ENCODE data around the gene SERINC1. TPM values are rescaled to one million over a fixed set of nuclear protein-coding genes. Genes with fewer than 3 reads are reported as not detected.

Gene SERINC1
- total and polyA plus RNA-seq, 4 experiments from 2014 or later, result 142 to 197 (median 144) TPM

GRCh38 chr6:122491919-122492555 lies 20.4 kb upstream of the SERINC1 start:
- H3K4me3 ChIP-seq (ENCODE audit: low read length in 2 of 2), result no peak overlapping the region
- peaks cover 0 to 6% (median 3%) of the 10 kb centered on the region in 4 donors for H3K4me1 Mint-ChIP-seq

DNA sequence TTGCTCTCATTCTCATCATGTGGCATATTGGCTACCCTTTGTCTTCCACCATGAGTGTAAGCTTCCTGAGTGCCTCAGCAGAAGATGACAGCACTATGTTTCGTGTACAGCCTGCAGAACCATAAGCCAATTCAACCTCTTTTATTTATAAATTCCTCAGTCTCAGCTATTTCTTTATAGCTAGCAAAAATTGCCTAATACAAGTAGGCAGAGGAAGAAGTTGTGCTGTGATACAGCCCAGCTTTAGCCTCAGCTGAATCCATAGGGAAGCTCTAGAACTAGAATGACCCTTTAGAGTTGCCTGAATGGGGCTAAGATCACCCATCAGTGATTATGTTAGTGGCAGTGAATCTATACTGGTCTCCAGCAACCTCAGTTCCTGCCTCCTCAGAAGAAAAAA lies 19.0 kb upstream of the SERINC1 start:
- Histone ChIP-seq H3K27me3 (ENCODE audit: insufficient read depth, low read length) (no peaks in the 10 kb centered on the region), H3K27ac (ENCODE audit: low read depth, low read length) (no peak overlapping the region), H3K9me3 (ENCODE audit: control insufficient read depth in 1 of 2, low read length in 2 of 2) (no peaks in the 10 kb centered on the region), H3K4me3 (ENCODE audit: low read length in 2 of 2) (no peak overlapping the region), H3K36me3 (ENCODE audit: insufficient read depth, low read length) (no peaks in the 10 kb centered on the region), H3K4me1 (ENCODE audit: insufficient read depth, low read length) (no peaks in the 10 kb centered on the region)
- H3K4me3 Mint-ChIP-seq, result no peak overlapping the region
- H3K27ac Mint-ChIP-seq, result no peak overlapping the region
- no peak for DNase-seq
- ChIA-PET POLR2A (ENCODE audit: partially characterized antibody) (interaction anchor here (1.3 kb wide), 1 partner anchor 19 kb away, joined by 3 read pairs; the partner anchor contains the start of gene SERINC1), CTCF (ENCODE audit: partially characterized antibody) (interaction anchor here (0.9 to 6.4 kb wide), 9 partner anchors 12 to 348 kb away, joined by 3 to 117 read pairs (median 6); no protein-coding TSS in a partner anchor)
- H3K9me3 Mint-ChIP-seq, result peaks cover 0 to 4% (median 0%) of the 10 kb centered on the region in 8 donors
- intact Hi-C loops (cut with micrococcal nuclease), result no loop called here
- no peaks in the 10 kb centered on the region for H3K36me3 Mint-ChIP-seq
- H3K4me1 Mint-ChIP-seq, result peaks cover 0 to 4% (median 3%) of the 10 kb centered on the region in 4 donors
- H3K27me3 Mint-ChIP-seq, result peaks cover 1 to 2% of the 10 kb centered on the region in 2 donors

More at GRCh38 chr6:122491919-122492555, 20.4 kb upstream of the SERINC1 start:
- peaks cover 2% of the 10 kb centered on the region in 2 donors for H3K27me3 Mint-ChIP-seq
- Histone ChIP-seq H3K36me3 (ENCODE audit: insufficient read depth, low read length) (no peaks in the 10 kb centered on the region), H3K9me3 (ENCODE audit: control insufficient read depth in 1 of 2, low read length in 2 of 2) (peaks cover 0 to 3% of the 10 kb centered on the region in 2 donors), H3K4me1 (ENCODE audit: insufficient read depth, low read length) (no peaks in the 10 kb centered on the region), H3K27ac (ENCODE audit: low read depth, low read length) (no peak overlapping the region), H3K27me3 (ENCODE audit: insufficient read depth, low read length) (no peaks in the 10 kb centered on the region)
- H3K9me3 Mint-ChIP-seq, result peaks cover 0 to 15% (median 11%) of the 10 kb centered on the region in 8 donors
- DNase-seq, result peak; percentile 55 to 66 (median 60)
- no peaks in the 10 kb centered on the region for H3K36me3 Mint-ChIP-seq
- intact Hi-C loops (cut with micrococcal nuclease), result loop anchor here (1.0 to 2.0 kb wide), 4 partner anchors 38 to 825 kb away; no protein-coding TSS in a partner anchor
- H3K4me3 Mint-ChIP-seq, result no peak overlapping the region
- ChIA-PET POLR2A (ENCODE audit: partially characterized antibody) (no interaction called here), CTCF (ENCODE audit: partially characterized antibody) (interaction anchor here (0.7 to 6.4 kb wide), 16 partner anchors 10 to 111 kb away, joined by 3 to 117 read pairs (median 6); partner anchors contain the start of gene SERINC1)
- no peak overlapping the region for H3K27ac Mint-ChIP-seq

- no peaks in the 10 kb centered on the region for H3K9me3 ChIP-seq (ENCODE audit: control insufficient read depth in 1 of 2, low read length in 2 of 2)
- ChIA-PET POLR2A (ENCODE audit: partially characterized antibody) (no interaction called here), CTCF (ENCODE audit: partially characterized antibody) (interaction anchor here (1.1 kb wide), 1 partner anchor 69 kb away, joined by 3 read pairs; no protein-coding TSS in a partner anchor)
- intact Hi-C loops (cut with micrococcal nuclease), result no loop called here
- no peaks in the 10 kb centered on the region for H3K9me3 Mint-ChIP-seq
- H3K36me3 Mint-ChIP-seq, result no peaks in the 10 kb centered on the region
- no peaks in the 10 kb centered on the region for H3K27me3 Mint-ChIP-seq
- H3K27ac ChIP-seq (ENCODE audit: low read depth, low read length), result no peak overlapping the region
- no peaks in the 10 kb centered on the region for H3K36me3 ChIP-seq (ENCODE audit: insufficient read depth, low read length)
- H3K4me1 ChIP-seq (ENCODE audit: insufficient read depth, low read length), result no peaks in the 10 kb centered on the region
- no peak overlapping the region for H3K4me3 Mint-ChIP-seq
- H3K27ac Mint-ChIP-seq, result no peak overlapping the region
- H3K4me1 Mint-ChIP-seq, result no peaks in the 10 kb centered on the region
- DNase-seq, result no peak
- no peak overlapping the region for H3K4me3 ChIP-seq (ENCODE audit: low read length in 2 of 2)
- H3K27me3 ChIP-seq (ENCODE audit: insufficient read depth, low read length), result no peaks in the 10 kb centered on the region
Observed at GRCh38 chr6:122484760-122485159, 13.2 kb upstream of the SERINC1 start.

DNA sequence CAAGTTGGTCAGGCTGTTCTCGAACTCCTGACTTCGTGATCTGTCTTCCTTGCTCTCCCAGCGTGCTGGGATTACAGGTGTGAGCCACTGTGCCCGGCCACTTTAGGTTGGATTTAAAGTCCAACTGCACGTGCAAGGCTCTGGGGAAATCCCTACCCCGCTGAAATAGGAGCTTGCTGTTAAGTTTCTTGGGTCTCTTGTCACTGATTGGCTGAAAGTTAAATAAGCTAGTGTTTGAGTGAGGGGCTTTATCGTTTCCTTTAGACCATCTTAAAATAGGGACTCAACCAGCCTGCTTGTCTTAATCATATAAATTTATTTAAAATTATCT lies 11.1 kb upstream of the SERINC1 start:
- Mint-ChIP-seq H3K36me3 (no peaks in the 10 kb centered on the region), H3K9me3 (no peaks in the 10 kb centered on the region), H3K4me1 (no peaks in the 10 kb centered on the region), H3K27ac (no peak overlapping the region), H3K27me3 (no peaks in the 10 kb centered on the region), H3K4me3 (no peak overlapping the region)
- no peaks in the 10 kb centered on the region for H3K9me3 ChIP-seq (ENCODE audit: control insufficient read depth in 1 of 2, low read length in 2 of 2)
- ChIA-PET POLR2A (ENCODE audit: partially characterized antibody) (no interaction called here), CTCF (ENCODE audit: partially characterized antibody) (interaction anchor here (0.8 to 1.7 kb wide), 4 partner anchors 9 to 49 kb away, joined by 3 to 13 read pairs (median 4); no protein-coding TSS in a partner anchor)
- no peaks in the 10 kb centered on the region for H3K4me1 ChIP-seq (ENCODE audit: insufficient read depth, low read length)
- H3K36me3 ChIP-seq (ENCODE audit: insufficient read depth, low read length), result no peaks in the 10 kb centered on the region
- intact Hi-C loops (cut with micrococcal nuclease), result no loop called here
- DNase-seq, result no peak
- no peak overlapping the region for H3K4me3 ChIP-seq (ENCODE audit: low read length in 2 of 2)
- H3K27ac ChIP-seq (ENCODE audit: low read depth, low read length), result no peak overlapping the region
- H3K27me3 ChIP-seq (ENCODE audit: insufficient read depth, low read length), result no peaks in the 10 kb centered on the region

GRCh38 chr6:122476131-122476530 lies 4.5 kb upstream of the SERINC1 start:
- ChIA-PET CTCF (ENCODE audit: partially characterized antibody) (interaction anchor here (2.2 to 4.2 kb wide), 2 partner anchors 54 to 363 kb away, joined by 8 to 56 read pairs; no protein-coding TSS in a partner anchor), POLR2A (ENCODE audit: partially characterized antibody) (no interaction called here)
- Histone ChIP-seq H3K4me3 (ENCODE audit: low read length in 2 of 2) (no peak overlapping the region), H3K36me3 (ENCODE audit: insufficient read depth, low read length) (no peaks in the 10 kb centered on the region), H3K27ac (ENCODE audit: low read depth, low read length) (no peak overlapping the region), H3K9me3 (ENCODE audit: control insufficient read depth in 1 of 2, low read length in 2 of 2) (no peaks in the 10 kb centered on the region), H3K4me1 (ENCODE audit: insufficient read depth, low read length) (peaks cover 8% of the 10 kb centered on the region), H3K27me3 (ENCODE audit: insufficient read depth, low read length) (no peaks in the 10 kb centered on the region)
- Mint-ChIP-seq H3K9me3 (peaks cover 0 to 4% (median 0%) of the 10 kb centered on the region in 8 donors), H3K4me1 (peaks cover 0 to 11% (median 6%) of the 10 kb centered on the region in 4 donors), H3K27me3 (no peaks in the 10 kb centered on the region), H3K27ac (peak overlapping the region in 1 of 7 donors; percentile 19), H3K4me3 (no peak overlapping the region), H3K36me3 (peaks cover 0 to 9% of the 10 kb centered on the region in 2 donors)
- intact Hi-C loops (cut with micrococcal nuclease), result loop anchor here (1.0 to 10.0 kb wide), 3 partner anchors 54 to 249 kb away; no protein-coding TSS in a partner anchor
- peak in 4 of 5 donors; percentile 23 to 39 (median 29) for DNase-seq

GRCh38 chr6:122472022-122472340 lies 374 bp upstream of the SERINC1 start:
- peaks cover 24 to 52% (median 35%) of the 10 kb centered on the region in 4 donors for H3K4me1 Mint-ChIP-seq
- no peaks in the 10 kb centered on the region for H3K9me3 ChIP-seq (ENCODE audit: control insufficient read depth in 1 of 2, low read length in 2 of 2)
- H3K27me3 Mint-ChIP-seq, result no peaks in the 10 kb centered on the region
- H3K4me3 ChIP-seq (ENCODE audit: low read length in 2 of 2), result peak overlapping the region; percentile 87 to 98
- H3K27ac ChIP-seq (ENCODE audit: low read depth, low read length), result peak overlapping the region; percentile 99
- no peak for DNase-seq
- intact Hi-C loops (cut with micrococcal nuclease), result loop anchor here (10.0 kb wide), 1 partner anchor 253 kb away; no protein-coding TSS in a partner anchor
- H3K4me1 ChIP-seq (ENCODE audit: insufficient read depth, low read length), result peaks cover 46% of the 10 kb centered on the region
- H3K9me3 Mint-ChIP-seq, result peaks cover 0 to 4% (median 0%) of the 10 kb centered on the region in 8 donors
- H3K27ac Mint-ChIP-seq, result peak overlapping the region; percentile 99 to 100 (median 100)
- H3K36me3 ChIP-seq (ENCODE audit: insufficient read depth, low read length), result no peaks in the 10 kb centered on the region
- peaks cover 17 to 24% of the 10 kb centered on the region in 2 donors for H3K36me3 Mint-ChIP-seq
- CTCF ChIA-PET (ENCODE audit: partially characterized antibody), result interaction anchor here (1.2 to 4.2 kb wide), 3 partner anchors 20 to 77 kb away, joined by 4 to 56 read pairs (median 6); no protein-coding TSS in a partner anchor
- H3K27me3 ChIP-seq (ENCODE audit: insufficient read depth, low read length), result no peaks in the 10 kb centered on the region
- POLR2A ChIA-PET (ENCODE audit: partially characterized antibody), result interaction anchor here (0.9 to 2.6 kb wide), 12 partner anchors 9 to 75 kb away, joined by 3 to 30 read pairs (median 4); partner anchors contain the start of gene HSF2
- peak overlapping the region; percentile 97 to 100 (median 100) for H3K4me3 Mint-ChIP-seq

DNA sequence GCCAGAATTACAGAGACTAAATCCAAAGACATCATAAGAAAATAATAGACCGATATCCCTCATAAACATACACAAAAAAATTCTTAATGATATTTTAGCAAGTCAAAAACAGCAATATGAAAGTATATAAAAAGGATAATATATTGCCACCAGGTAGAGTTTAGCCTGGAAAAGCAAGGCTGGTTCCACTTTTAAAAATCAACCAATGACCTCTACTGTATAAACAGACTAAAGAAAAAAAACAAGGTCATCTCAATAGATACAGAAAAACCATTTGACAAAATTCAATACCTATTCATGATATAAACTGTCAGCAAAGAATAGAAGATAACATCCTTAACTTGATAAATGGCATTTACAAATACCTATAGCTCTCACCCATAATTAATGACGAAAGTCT lies 9.7 kb downstream of the SERINC1 start:
- POLR2A ChIA-PET (ENCODE audit: partially characterized antibody), result no interaction called here
- no peaks in the 10 kb centered on the region for H3K27me3 ChIP-seq (ENCODE audit: insufficient read depth, low read length)
- H3K4me1 Mint-ChIP-seq, result peaks cover 70 to 99% (median 83%) of the 10 kb centered on the region in 4 donors

More for the DNA sequence above, 9.7 kb downstream of the SERINC1 start:
- peak overlapping the region in 7 of 8 donors; percentile 5 to 77 (median 63) for H3K4me3 Mint-ChIP-seq
- intact Hi-C loops (cut with micrococcal nuclease), result loop anchor here (2.0 kb wide), 1 partner anchor 15 kb away; no protein-coding TSS in a partner anchor
- no peaks in the 10 kb centered on the region for H3K27me3 Mint-ChIP-seq
- no peaks in the 10 kb centered on the region for H3K9me3 Mint-ChIP-seq
- peaks cover 94% of the 10 kb centered on the region for H3K4me1 ChIP-seq (ENCODE audit: insufficient read depth, low read length)
- peaks cover 26% of the 10 kb centered on the region for H3K36me3 ChIP-seq (ENCODE audit: insufficient read depth, low read length)
- H3K4me3 ChIP-seq (ENCODE audit: low read length in 2 of 2), result no peak overlapping the region
- CTCF ChIA-PET (ENCODE audit: partially characterized antibody), result no interaction called here
- no peak for DNase-seq
- H3K27ac ChIP-seq (ENCODE audit: low read depth, low read length), result no peak overlapping the region
- H3K27ac Mint-ChIP-seq, result peak overlapping the region in 4 of 7 donors; percentile 2 to 79 (median 21)
- H3K9me3 ChIP-seq (ENCODE audit: control insufficient read depth in 1 of 2, low read length in 2 of 2), result no peaks in the 10 kb centered on the region
- peaks cover 39 to 51% of the 10 kb centered on the region in 2 donors for H3K36me3 Mint-ChIP-seq
